ENCODE data around the gene IFNL4. TPM values are rescaled to one million over a fixed set of nuclear protein-coding genes. Genes with fewer than 3 reads are reported as not detected.

IFNL4 gene
- total RNA-seq, 2 donors from 2014 or later: not detected

DNA sequence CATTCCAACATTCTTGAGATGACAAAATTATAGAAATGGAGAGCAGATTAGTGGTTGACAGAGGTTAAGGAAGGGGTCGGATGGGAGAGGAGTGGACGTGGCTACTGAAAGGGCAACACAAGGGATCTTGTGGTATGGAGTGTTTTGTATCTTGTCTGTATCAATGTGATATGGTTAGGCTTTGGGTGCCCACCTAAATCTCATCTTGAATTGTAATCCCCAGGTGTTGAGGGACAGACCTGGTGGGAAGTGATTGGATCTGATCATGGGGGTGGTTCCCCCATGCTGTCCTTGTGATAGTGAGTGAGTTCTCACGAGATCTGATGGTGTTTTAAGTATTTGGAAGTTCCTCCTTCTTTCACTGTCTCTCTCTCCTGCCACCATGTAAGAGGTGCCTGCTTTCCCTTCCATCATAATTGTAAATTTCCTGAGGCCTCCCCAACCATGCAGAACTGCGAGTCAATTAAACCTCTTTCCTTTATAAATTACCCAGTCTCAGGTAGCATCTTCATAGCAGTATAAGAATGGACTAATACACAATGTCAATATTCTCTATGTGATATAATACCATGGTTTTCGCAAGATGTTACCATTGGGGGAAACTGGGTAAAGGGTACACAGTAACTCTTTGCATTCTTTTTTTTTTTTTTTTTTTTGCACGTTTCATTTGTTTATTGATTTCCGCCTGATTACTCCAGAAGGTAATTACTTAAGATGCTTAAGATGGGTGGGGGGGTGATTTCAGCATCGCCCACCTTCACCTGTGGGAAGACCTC, 4.9 kb upstream of the IFNL4 start:
- Histone ChIP-seq H3K9me3 (no peaks in the 10 kb centered on the region), H3K4me1 (ENCODE audit: control insufficient read depth in 1 of 2, low read depth in 2 of 2) (no peaks in the 10 kb centered on the region), H3K36me3 (no peaks in the 10 kb centered on the region), H3K4me3 (no peak overlapping the region), H3K27ac (no peak overlapping the region), H3K27me3 (replicated peaks; ENCODE audit: insufficient read depth) (peaks cover 2% of the 10 kb centered on the region)
- no peak for ATAC-seq (ENCODE audit: insufficient number of reproducible peaks, low FRiP score, low read depth)
- TF ChIP-seq, protein P1, sequence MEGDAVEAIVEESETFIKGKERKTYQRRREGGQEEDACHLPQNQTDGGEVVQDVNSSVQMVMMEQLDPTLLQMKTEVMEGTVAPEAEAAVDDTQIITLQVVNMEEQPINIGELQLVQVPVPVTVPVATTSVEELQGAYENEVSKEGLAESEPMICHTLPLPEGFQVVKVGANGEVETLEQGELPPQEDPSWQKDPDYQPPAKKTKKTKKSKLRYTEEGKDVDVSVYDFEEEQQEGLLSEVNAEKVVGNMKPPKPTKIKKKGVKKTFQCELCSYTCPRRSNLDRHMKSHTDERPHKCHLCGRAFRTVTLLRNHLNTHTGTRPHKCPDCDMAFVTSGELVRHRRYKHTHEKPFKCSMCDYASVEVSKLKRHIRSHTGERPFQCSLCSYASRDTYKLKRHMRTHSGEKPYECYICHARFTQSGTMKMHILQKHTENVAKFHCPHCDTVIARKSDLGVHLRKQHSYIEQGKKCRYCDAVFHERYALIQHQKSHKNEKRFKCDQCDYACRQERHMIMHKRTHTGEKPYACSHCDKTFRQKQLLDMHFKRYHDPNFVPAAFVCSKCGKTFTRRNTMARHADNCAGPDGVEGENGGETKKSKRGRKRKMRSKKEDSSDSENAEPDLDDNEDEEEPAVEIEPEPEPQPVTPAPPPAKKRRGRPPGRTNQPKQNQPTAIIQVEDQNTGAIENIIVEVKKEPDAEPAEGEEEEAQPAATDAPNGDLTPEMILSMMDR (IDR thresholded peaks at IDR 0.05): no peak
- DNase-seq (ENCODE audit: low spot score): no peak

DNA sequence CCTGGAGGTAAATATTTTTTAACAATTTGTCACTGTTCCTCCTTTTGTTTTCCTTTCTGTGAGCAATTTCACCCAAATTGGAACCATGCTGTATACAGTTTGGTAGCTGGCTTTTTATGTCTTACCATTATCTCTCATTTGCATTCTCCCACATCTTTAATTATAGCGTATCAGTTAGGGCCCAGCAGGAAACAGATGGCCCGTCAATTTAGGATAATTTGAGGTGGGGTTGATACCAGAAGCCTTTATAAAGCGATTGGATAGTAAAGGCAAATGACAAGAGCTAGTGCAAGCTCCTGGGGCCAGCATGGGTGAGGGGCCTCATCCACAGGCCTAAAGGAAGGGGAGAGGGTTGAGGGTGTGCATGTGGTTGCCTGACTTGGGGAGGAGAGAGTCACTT, 3.8 kb upstream of the IFNL4 start:
- ATAC-seq (ENCODE audit: insufficient number of reproducible peaks, low FRiP score, low read depth) (no peak), DNase-seq (ENCODE audit: low spot score) (no peak)
- Histone ChIP-seq H3K4me1 (ENCODE audit: control insufficient read depth in 1 of 2, low read depth in 2 of 2) (peaks cover 0 to 5% of the 10 kb centered on the region in 2 donors), H3K27me3 (replicated peaks; ENCODE audit: insufficient read depth) (peaks cover 5% of the 10 kb centered on the region), H3K36me3 (no peaks in the 10 kb centered on the region), H3K9me3 (no peaks in the 10 kb centered on the region), H3K4me3 (no peak overlapping the region), H3K27ac (no peak overlapping the region)
- TF ChIP-seq, protein P1 (IDR thresholded peaks at IDR 0.05): no peak

DNA sequence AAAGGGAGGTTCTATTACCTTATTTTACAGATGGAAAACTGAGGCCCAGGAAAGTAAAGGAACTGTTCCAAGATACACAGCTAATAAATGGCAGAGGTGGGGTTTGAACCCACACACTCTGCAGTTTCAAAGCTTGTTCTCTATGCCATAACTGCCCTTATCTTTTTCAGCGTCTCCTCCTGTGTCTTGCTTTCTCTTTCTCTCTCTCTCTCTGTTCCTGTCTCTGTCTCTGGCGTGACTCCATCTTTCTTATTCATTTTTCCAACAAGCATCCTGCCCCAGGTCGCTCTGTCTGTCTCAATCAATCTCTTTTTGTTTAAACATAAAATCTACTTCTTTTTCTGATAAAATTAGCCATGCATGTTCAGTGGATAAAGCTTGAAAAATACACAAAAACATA, 3.2 kb upstream of the IFNL4 start:
- H3K4me3 ChIP-seq: no peak overlapping the region
- H3K9me3 ChIP-seq: no peaks in the 10 kb centered on the region
- no peaks in the 10 kb centered on the region for H3K36me3 ChIP-seq
- H3K27ac ChIP-seq: no peak overlapping the region
- ATAC-seq (ENCODE audit: insufficient number of reproducible peaks, low FRiP score, low read depth) (no peak), DNase-seq (ENCODE audit: low spot score) (no peak)
- H3K4me1 ChIP-seq (ENCODE audit: control insufficient read depth in 1 of 2, low read depth in 2 of 2): peaks cover 0 to 10% of the 10 kb centered on the region in 2 donors
- TF ChIP-seq, protein P1 (IDR thresholded peaks at IDR 0.05): no peak
- peaks cover 5% of the 10 kb centered on the region for H3K27me3 ChIP-seq (replicated peaks; ENCODE audit: insufficient read depth)

DNA sequence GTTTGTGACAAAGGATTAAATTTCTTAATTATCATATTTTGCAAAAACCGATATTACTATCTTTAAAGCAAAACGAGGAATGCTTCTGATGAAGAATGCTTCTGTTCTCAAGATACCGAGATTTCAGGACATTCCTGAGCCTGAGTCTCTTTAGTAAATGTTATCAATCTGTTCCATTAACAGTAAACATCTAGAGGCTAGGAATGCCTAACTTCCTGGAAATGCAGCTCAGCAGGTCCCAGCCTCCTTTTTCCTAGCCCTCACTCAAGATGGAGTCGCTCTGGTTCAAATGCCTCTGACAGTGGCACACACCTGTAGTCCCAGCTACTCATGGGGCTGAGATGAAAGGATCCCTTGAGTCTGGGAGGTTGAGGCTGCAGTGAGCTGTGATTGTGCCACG, 2.4 kb upstream of the IFNL4 start:
- TF ChIP-seq, protein P1 (IDR thresholded peaks at IDR 0.05): no peak
- Histone ChIP-seq H3K4me3 (no peak overlapping the region), H3K27ac (no peak overlapping the region), H3K36me3 (no peaks in the 10 kb centered on the region), H3K4me1 (ENCODE audit: control insufficient read depth in 1 of 2, low read depth in 2 of 2) (peaks cover 0 to 10% of the 10 kb centered on the region in 2 donors), H3K27me3 (replicated peaks; ENCODE audit: insufficient read depth) (peaks cover 5% of the 10 kb centered on the region), H3K9me3 (no peaks in the 10 kb centered on the region)
- DNase-seq (ENCODE audit: low spot score) (no peak), ATAC-seq (ENCODE audit: insufficient number of reproducible peaks, low FRiP score, low read depth) (no peak)

DNA sequence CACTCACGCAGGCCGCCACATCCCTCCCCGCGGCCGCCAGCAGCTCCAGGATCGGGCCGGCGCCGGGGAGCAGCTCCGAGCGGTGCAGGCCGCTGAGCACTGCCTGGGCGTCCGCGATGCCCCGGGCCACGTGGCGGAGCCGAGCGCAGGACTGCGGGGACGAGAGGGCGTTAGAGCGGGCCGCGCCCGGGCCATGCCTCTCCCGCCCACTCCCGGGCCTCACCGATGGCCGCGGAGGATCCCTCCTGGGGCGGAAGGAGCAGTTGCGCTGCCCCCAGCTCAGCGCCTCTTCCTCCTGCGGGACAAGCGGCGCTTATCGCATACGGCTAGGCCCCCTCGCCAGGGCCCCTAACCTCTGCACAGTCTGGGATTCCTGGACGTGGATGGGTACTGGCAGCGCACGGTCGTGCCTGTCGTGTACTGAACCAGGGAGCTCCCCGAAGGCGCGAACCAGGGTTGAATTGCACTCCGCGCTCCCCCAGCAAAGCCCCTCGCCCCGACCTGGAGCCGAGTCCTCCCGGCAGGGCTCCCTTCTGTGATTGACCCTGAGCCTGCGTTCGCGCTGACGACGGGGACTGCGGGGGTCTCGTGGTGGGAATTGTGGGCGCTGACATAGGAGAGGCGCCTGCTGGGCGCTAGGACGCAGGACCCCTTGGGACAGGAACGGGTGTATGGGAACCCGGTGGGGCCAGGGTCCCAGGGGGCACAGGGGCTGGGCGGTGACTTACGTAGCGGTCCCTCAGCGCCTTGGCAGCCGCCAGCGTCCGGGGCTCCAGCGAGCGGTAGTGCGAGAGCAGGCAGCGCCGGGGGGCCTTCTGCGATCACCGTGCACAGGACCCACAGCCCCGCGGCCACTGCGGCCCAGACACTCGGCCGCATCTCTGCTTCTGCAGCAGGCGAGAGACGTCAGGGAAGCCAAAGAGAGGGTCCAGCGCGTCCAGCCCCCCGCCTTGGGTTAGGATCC, 673 bp downstream of the IFNL4 start:
- H3K4me1 ChIP-seq (ENCODE audit: control insufficient read depth in 1 of 2, low read depth in 2 of 2): peaks cover 0 to 10% of the 10 kb centered on the region in 2 donors
- ATAC-seq (ENCODE audit: insufficient number of reproducible peaks, low FRiP score, low read depth) (no peak), DNase-seq (ENCODE audit: low spot score) (no peak)
- no peaks in the 10 kb centered on the region for H3K36me3 ChIP-seq
- peaks cover 5% of the 10 kb centered on the region for H3K27me3 ChIP-seq (replicated peaks; ENCODE audit: insufficient read depth)
- TF ChIP-seq, protein P1 (IDR thresholded peaks at IDR 0.05): no peak
- peak overlapping the region; percentile 41 for H3K4me3 ChIP-seq
- H3K27ac ChIP-seq: no peak overlapping the region
- H3K9me3 ChIP-seq: no peaks in the 10 kb centered on the region
